ENCODE data around the gene IFTAP. TPM values are rescaled to one million over a fixed set of nuclear protein-coding genes. Genes with fewer than 3 reads are reported as not detected.
A peak's percentile ranks its signal among the peaks of the same experiment; 100 is the strongest.
"Not testable (repeated sequence)": the region's sequence is repeated elsewhere in the genome, so short reads cannot be mapped to it uniquely, and the experiment has no call there.

The IFTAP gene
- total RNA-seq: 10 to 100 TPM in 3 of 4 donors, 1 to 10 TPM in 1; 9.5 to 25.2 (median 16.8) TPM

- ATAC-seq (ENCODE audit: low FRiP score) (peak; percentile 97), DNase-seq (ENCODE audit: low spot score) (no peak)
- TF ChIP-seq, protein P1, sequence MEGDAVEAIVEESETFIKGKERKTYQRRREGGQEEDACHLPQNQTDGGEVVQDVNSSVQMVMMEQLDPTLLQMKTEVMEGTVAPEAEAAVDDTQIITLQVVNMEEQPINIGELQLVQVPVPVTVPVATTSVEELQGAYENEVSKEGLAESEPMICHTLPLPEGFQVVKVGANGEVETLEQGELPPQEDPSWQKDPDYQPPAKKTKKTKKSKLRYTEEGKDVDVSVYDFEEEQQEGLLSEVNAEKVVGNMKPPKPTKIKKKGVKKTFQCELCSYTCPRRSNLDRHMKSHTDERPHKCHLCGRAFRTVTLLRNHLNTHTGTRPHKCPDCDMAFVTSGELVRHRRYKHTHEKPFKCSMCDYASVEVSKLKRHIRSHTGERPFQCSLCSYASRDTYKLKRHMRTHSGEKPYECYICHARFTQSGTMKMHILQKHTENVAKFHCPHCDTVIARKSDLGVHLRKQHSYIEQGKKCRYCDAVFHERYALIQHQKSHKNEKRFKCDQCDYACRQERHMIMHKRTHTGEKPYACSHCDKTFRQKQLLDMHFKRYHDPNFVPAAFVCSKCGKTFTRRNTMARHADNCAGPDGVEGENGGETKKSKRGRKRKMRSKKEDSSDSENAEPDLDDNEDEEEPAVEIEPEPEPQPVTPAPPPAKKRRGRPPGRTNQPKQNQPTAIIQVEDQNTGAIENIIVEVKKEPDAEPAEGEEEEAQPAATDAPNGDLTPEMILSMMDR (IDR thresholded peaks at IDR 0.05): no peak
Measured at GRCh38 chr11:36594316-36594989, at the start of gene IFTAP. IFTAP (plus strand) TSS chr11:36594502; CDS start chr11:36610104, 15,602 bp downstream.

- TF ChIP-seq, protein P1 (IDR thresholded peaks at IDR 0.05): no peak
- ATAC-seq (ENCODE audit: low FRiP score) (no peak), DNase-seq (ENCODE audit: low spot score) (no peak)
Measured at GRCh38 chr11:36550385-36551115, 43.8 kb upstream of the IFTAP start.

GRCh38 chr11:36557390-36557789 lies 36.9 kb upstream of the IFTAP start:
- DNase-seq (ENCODE audit: low spot score); ATAC-seq (ENCODE audit: low FRiP score): not testable (repeated sequence)

DNA sequence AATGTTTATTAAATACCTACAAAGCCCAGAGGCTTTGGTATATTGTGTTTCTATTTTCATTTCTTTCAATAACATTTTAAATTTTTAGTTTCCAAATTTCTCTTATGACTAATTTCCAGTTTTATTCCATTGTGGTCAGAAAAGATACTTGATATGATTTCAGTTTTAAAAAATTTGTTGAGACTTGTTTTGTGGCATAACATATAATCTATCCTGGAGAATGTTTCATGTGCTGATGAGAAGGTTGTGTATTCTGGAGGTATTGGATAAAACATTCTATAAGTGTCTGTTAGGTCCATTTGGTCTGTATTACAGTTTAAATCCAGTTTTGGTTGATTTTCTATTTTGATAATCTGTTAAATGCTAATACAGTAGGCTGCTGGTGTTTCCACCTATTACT lies 36.3 kb upstream of the IFTAP start:
- no peak for ATAC-seq (ENCODE audit: low FRiP score)
- DNase-seq (ENCODE audit: low spot score): no peak
- TF ChIP-seq, protein P1 (IDR thresholded peaks at IDR 0.05): no peak

GRCh38 chr11:36558571-36559413 lies 35.5 kb upstream of the IFTAP start:
- no peak for ATAC-seq (ENCODE audit: low FRiP score)
- no peak for DNase-seq (ENCODE audit: low spot score)
- TF ChIP-seq, protein P1 (IDR thresholded peaks at IDR 0.05): no peak

GRCh38 chr11:36564376-36565030 lies 29.8 kb upstream of the IFTAP start:
- ATAC-seq (ENCODE audit: low FRiP score): no peak
- no peak for DNase-seq (ENCODE audit: low spot score)
- TF ChIP-seq, protein P1 (IDR thresholded peaks at IDR 0.05): no peak

All from omental fat pad (tissue), 4 donors.